ENCODE measurements around the gene TUBB4B. TPM values are rescaled to one million over a fixed set of nuclear protein-coding genes. Genes with fewer than 3 reads are reported as not detected.

Gene TUBB4B
- total and polyA plus RNA-seq, 2 experiments from 2014 or later, result 334 to 389 TPM

- Histone ChIP-seq H3K79me2 (replicated peaks; ENCODE audit: insufficient read depth) (no peaks in the 10 kb centered on the region), H3K4me1 (ENCODE audit: insufficient read depth) (peaks cover 12% of the 10 kb centered on the region), H3K27me3 (ENCODE audit: insufficient read depth) (0 out of 2 replicates have a peak, but pooled peaks cover 3% of the 10 kb centered on the region), H3F3A (replicated peaks; ENCODE audit: low read depth) (0 out of 2 replicates have a peak, but pooled peaks cover 13% of the 10 kb centered on the region), H3K9me2 (ENCODE audit: insufficient read depth) (no peaks in the 10 kb centered on the region), H3K27ac (ENCODE audit: low read depth) (no peak overlapping the region), H3K4me2 (no peak overlapping the region), H3K36me3 (ENCODE audit: insufficient read depth) (no peaks in the 10 kb centered on the region), H4K20me1 (replicated peaks; ENCODE audit: insufficient read depth) (no peaks in the 10 kb centered on the region), H2AFZ (no peak overlapping the region), H3K4me3 (no peak overlapping the region)
- Mint-ChIP-seq H3K9me3 (no peaks in the 10 kb centered on the region; the same call in 2 of the 3 replicates), H3K4me1 (peaks cover 36% of the 10 kb centered on the region), H3K27me3 (ENCODE audit: insufficient read depth, low read depth, poor library complexity) (peaks cover 28% of the 10 kb centered on the region), H3K27ac (peak overlapping the region; percentile 86), H3K4me3 (no peak overlapping the region; the same call in 2 of the 3 replicates), H3K36me3 (ENCODE audit: low read depth) (peaks cover 9% of the 10 kb centered on the region)
- ATAC-seq (no peak), DNase-seq (ENCODE audit: low spot score) (no peak)
- no peak for TF ChIP-seq ZNF462 (CRISPR knock-in tag; IDR thresholded peaks at IDR 0.05)
- no peak for TF ChIP-seq ETS1 (IDR thresholded peaks at IDR 0.05)
- no peak for TF ChIP-seq ZNF331 (CRISPR knock-in tag; IDR thresholded peaks at IDR 0.05; ENCODE audit: low read depth)
- TF ChIP-seq REST (IDR thresholded peaks at IDR 0.05; ENCODE audit: unreplicated experiment), result no peak
- no peak for TF ChIP-seq ZNF114 (CRISPR knock-in tag; IDR thresholded peaks at IDR 0.05)
- no peak for TF ChIP-seq CTCF (conservative IDR thresholded peaks at IDR 0.05; ENCODE audit: low read depth in 2 of 2)
- no peak for TF ChIP-seq POLR2AphosphoS5 (IDR thresholded peaks at IDR 0.05; ENCODE audit: low read depth)
- TF ChIP-seq EZH2 (IDR thresholded peaks at IDR 0.05; ENCODE audit: low read depth, unreplicated experiment), result no peak
- TF ChIP-seq JUNB (IDR thresholded peaks at IDR 0.05; ENCODE audit: unreplicated experiment), result no peak
- TF ChIP-seq CREB1 (CRISPR knock-in tag; IDR thresholded peaks at IDR 0.05; ENCODE audit: low read depth), result no peak
- TF ChIP-seq EZH2phosphoT487 (IDR thresholded peaks at IDR 0.05; ENCODE audit: unreplicated experiment), result no peak
- TF ChIP-seq NANOG (IDR thresholded peaks at IDR 0.05; ENCODE audit: borderline replicate concordance), result no peak
- TF ChIP-seq STAT1 (IDR thresholded peaks at IDR 0.05; ENCODE audit: unreplicated experiment), result no peak
Observed at GRCh38 chr9:137275203-137275587, 34.1 kb downstream of the TUBB4B start.

Data from GM23338 (cell line).